Measurements from ENCODE around the gene FAXDC2. TPM values are rescaled to one million over a fixed set of nuclear protein-coding genes. Genes with fewer than 3 reads are reported as not detected.

Gene FAXDC2
- total and polyA plus RNA-seq, 2 of the 8 experiments (the other 6 are each of a cell fraction or from before 2014, with no cell fraction given): 3.7 to 5.9 TPM

DNA sequence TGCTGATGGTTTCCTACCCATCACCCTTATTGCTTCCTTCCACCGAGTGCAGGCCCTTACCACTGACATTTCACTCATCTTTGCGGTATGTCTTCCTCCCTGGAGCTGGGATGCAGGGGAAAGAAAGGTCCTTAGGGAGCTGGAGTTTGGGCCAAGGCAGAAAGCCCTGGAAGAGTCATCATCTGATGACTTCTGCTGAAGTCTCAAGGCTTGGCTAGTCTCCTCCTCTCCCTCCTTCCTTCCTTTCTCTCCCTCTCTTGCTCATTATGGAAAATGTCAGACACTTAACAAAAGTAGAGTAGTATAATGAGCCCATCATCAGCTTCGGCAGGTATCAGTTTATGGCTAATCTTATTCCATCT is 55.2 kb downstream of the FAXDC2 start:
- Histone ChIP-seq H2AK5ac (ENCODE audit: low read depth, low read length) (no peak overlapping the region), H3K4me2 (ENCODE audit: insufficient read depth in 1 of 2, low read depth in 2 of 2, low read length in 2 of 2) (no peak overlapping the region), H3K23me2 (ENCODE audit: low read depth, low read length) (no peaks in the 10 kb centered on the region), H3K18ac (ENCODE audit: extremely low read depth, low read length) (no peak overlapping the region), H3K9ac (replicated peaks in 1 of 4; ENCODE audit: extremely low read depth in 1 of 4, low read depth in 3 of 4, low read length in 3 of 4) (no peak overlapping the region), H2BK120ac (replicated peaks; ENCODE audit: low read depth, low read length) (no peak overlapping the region), H3K14ac (ENCODE audit: insufficient read length) (no peak overlapping the region), H3K56ac (replicated peaks; ENCODE audit: insufficient read length, low read depth, low read length) (no peak overlapping the region), H3K79me1 (ENCODE audit: low read depth, low read length) (peaks cover 1% of the 10 kb centered on the region; the same call in 1 of the 2 replicates), H3K36me3 (ENCODE audit: control insufficient read depth in 2 of 4, insufficient read depth in 4 of 4, low read length in 3 of 4) (peaks cover 43 to 90% (median 78%) of the 10 kb centered on the region in 4 experiments), H2BK20ac (ENCODE audit: low read length) (no peak overlapping the region), H2BK5ac (ENCODE audit: low read depth, low read length) (no peak overlapping the region), H3K23ac (ENCODE audit: insufficient read length) (no peak overlapping the region), H2AFZ (ENCODE audit: low read length) (no peak overlapping the region), H3K9me3 (ENCODE audit: insufficient read depth in 2 of 2, low read depth in 1 of 2, low read length in 1 of 2) (no peaks in the 10 kb centered on the region), H4K5ac (ENCODE audit: insufficient read length, low read depth, low read length) (no peak overlapping the region), H3K4ac (replicated peaks; ENCODE audit: insufficient read length, low read depth, low read length) (no peak overlapping the region), H3K27ac (ENCODE audit: low read depth, low read length) (no peak overlapping the region), H2BK12ac (ENCODE audit: low read depth, low read length) (no peak overlapping the region), H4K91ac (replicated peaks; ENCODE audit: insufficient read length, low read length) (no peak overlapping the region), H4K8ac (ENCODE audit: extremely low read depth, insufficient read depth, low read length) (no peak overlapping the region), H3K79me2 (ENCODE audit: control insufficient read depth in 1 of 2, insufficient read depth in 2 of 2, low read length in 2 of 2) (peaks cover 0 to 67% of the 10 kb centered on the region in 2 experiments; a peak in 3 of 4 replicates), H3K27me3 (replicated peaks in 1 of 4; ENCODE audit: control insufficient read depth in 3 of 4, extremely low read depth in 1 of 4, insufficient read depth in 3 of 4, low read length in 3 of 4) (no peaks in the 10 kb centered on the region), H2BK15ac (ENCODE audit: low read length) (no peak overlapping the region), H3K4me1 (replicated peaks in 1 of 4; ENCODE audit: control insufficient read depth in 3 of 4, insufficient read depth in 4 of 4, low read length in 3 of 4) (no peaks in the 10 kb centered on the region), H4K20me1 (replicated peaks in 1 of 2; ENCODE audit: control insufficient read depth in 1 of 2, insufficient read depth in 2 of 2, low read length in 2 of 2) (peaks cover 16 to 22% of the 10 kb centered on the region in 2 experiments), H3K4me3 (ENCODE audit: extremely low read depth in 1 of 4, insufficient read depth in 2 of 4, low read depth in 3 of 4, low read length in 4 of 4) (no peak overlapping the region)
- TF ChIP-seq SP1 (IDR thresholded peaks at IDR 0.05; ENCODE audit: low read depth, low read length): no peak
- TF ChIP-seq, protein P1, sequence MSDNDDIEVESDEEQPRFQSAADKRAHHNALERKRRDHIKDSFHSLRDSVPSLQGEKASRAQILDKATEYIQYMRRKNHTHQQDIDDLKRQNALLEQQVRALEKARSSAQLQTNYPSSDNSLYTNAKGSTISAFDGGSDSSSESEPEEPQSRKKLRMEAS (IDR thresholded peaks at IDR 0.05): no peak
- no peak for TF ChIP-seq CBX8 (IDR thresholded peaks at IDR 0.05; ENCODE audit: borderline replicate concordance, low read depth, low read length)
- TF ChIP-seq YY1 (IDR thresholded peaks at IDR 0.05; ENCODE audit: low read depth, low read length): no peak
- TF ChIP-seq RFX5 (IDR thresholded peaks at IDR 0.05; ENCODE audit: borderline replicate concordance, low read depth, low read length): no peak
- no peak for TF ChIP-seq BACH1 (IDR thresholded peaks at IDR 0.05; ENCODE audit: low read length)
- TF ChIP-seq, protein P2, sequence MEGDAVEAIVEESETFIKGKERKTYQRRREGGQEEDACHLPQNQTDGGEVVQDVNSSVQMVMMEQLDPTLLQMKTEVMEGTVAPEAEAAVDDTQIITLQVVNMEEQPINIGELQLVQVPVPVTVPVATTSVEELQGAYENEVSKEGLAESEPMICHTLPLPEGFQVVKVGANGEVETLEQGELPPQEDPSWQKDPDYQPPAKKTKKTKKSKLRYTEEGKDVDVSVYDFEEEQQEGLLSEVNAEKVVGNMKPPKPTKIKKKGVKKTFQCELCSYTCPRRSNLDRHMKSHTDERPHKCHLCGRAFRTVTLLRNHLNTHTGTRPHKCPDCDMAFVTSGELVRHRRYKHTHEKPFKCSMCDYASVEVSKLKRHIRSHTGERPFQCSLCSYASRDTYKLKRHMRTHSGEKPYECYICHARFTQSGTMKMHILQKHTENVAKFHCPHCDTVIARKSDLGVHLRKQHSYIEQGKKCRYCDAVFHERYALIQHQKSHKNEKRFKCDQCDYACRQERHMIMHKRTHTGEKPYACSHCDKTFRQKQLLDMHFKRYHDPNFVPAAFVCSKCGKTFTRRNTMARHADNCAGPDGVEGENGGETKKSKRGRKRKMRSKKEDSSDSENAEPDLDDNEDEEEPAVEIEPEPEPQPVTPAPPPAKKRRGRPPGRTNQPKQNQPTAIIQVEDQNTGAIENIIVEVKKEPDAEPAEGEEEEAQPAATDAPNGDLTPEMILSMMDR (IDR thresholded peaks at IDR 0.05; ENCODE audit: control extremely low read depth in 1 of 3, insufficient read depth in 1 of 3, low read depth in 1 of 3, low read length in 3 of 3): no peak
- no peak for TF ChIP-seq CREB1 (IDR thresholded peaks at IDR 0.05)
- TF ChIP-seq RAD21 (IDR thresholded peaks at IDR 0.05 in 1 of 2, conservative IDR thresholded peaks at IDR 0.05 in 1 of 2; ENCODE audit: low read depth in 2 of 2, low read length in 2 of 2): no peak
- no peak for TF ChIP-seq CHD1 (IDR thresholded peaks at IDR 0.05; ENCODE audit: low read depth, low read length)
- no peak for TF ChIP-seq BRCA1 (IDR thresholded peaks at IDR 0.05; ENCODE audit: low read depth, low read length)
- TF ChIP-seq RNF2 (IDR thresholded peaks at IDR 0.05; ENCODE audit: borderline replicate concordance, low read depth, low read length, missing control alignments, poor library complexity, severe bottlenecking): no peak
- DNase-seq (ENCODE audit: low read depth in 1 of 2, low spot score in 2 of 2) (no peak), FAIRE-seq (no peak)
- 86% methylated on average over 3 of the region's 3 CpGs; no CpG with 5 or more reads in 1 of the 2 experiments for WGBS, 2 experiments (ENCODE audit: extremely low coverage in 1 of 2, insufficient coverage in 1 of 2, insufficient read length in 1 of 2, insufficient replicate concordance in 2 of 2, low coverage in 1 of 2, low lambda C conversion rate in 2 of 2, missing lambda C conversion rate in 1 of 2)
- ChIA-PET POLR2A (ENCODE audit: partially characterized antibody) (no interaction called here), CTCF (ENCODE audit: partially characterized antibody) (interaction anchor here (0.9 to 1.0 kb wide), 2 partner anchors 15 to 121 kb away, joined by 3 to 4 read pairs; no protein-coding TSS in a partner anchor)
